ENCODE data around the gene WWOX. TPM values are rescaled to one million over a fixed set of nuclear protein-coding genes. Genes with fewer than 3 reads are reported as not detected.

WWOX gene
- total and polyA plus RNA-seq, 2 of the 8 experiments (the other 6 are each of a cell fraction or from before 2014, with no cell fraction given), result 5.4 to 16.7 TPM

DNA sequence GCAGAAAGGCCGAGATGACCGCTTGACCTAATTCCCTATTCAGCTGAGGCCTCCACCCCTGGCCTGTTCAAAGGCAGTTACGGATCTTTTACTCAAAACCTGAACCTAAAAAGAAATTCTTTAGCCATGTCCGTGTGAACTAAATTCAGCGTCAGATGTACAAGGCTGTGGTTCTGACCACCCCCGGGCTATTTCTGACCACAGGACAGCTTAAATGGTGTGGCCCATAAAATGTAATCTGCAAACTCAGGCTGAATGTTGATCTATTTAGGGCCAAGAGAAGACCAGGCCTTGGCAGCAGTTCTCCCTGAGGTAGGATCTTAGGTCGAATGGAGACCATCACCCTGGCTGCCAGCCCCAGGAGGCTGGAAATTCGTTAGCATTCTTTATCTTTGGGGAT, 485.5 kb downstream of the WWOX start (continued):
- no peak for TF ChIP-seq CHD2 (IDR thresholded peaks at IDR 0.05; ENCODE audit: low read length)
- no peak for TF ChIP-seq SP2 (IDR thresholded peaks at IDR 0.05; ENCODE audit: low read length)
- TF ChIP-seq FOSL1 (IDR thresholded peaks at IDR 0.05; ENCODE audit: insufficient read depth, low read depth, low read length), result no peak
- TF ChIP-seq ZNF274 (IDR thresholded peaks at IDR 0.05; ENCODE audit: borderline replicate concordance, extremely low read depth, low read length), result no peak
- no peak for TF ChIP-seq KDM5A (IDR thresholded peaks at IDR 0.05; ENCODE audit: low read length)
- TF ChIP-seq TAF1 (IDR thresholded peaks at IDR 0.05; ENCODE audit: low read depth, low read length), result no peak

Measured in H1 (cell line).